GM11168 (cell line): ENCODE measurements around the gene CERS3.

ENCODE experiments used
- in situ Hi-C: fragments of 300-500 bp; cut with MboI; formaldehyde crosslinking; loops from one replicate; pipeline ENCODE4 v1.12.0; 2022; ENCODE audit warnings: low sequenced_read_pairs; ENCODE audit not compliant: unreplicated experiment

Gene CERS3

GRCh38 chr15:100394736-100395440, 133.9 kb downstream of the CERS3 start:
- in situ Hi-C loops, result no loop called here

GRCh38 chr15:100393008-100393407, 135.7 kb downstream of the CERS3 start:
- in situ Hi-C loops, result no loop called here

- in situ Hi-C loops, result no loop called here
Measured at GRCh38 chr15:100385300-100386050, 143.3 kb downstream of the CERS3 start.

GRCh38 chr15:100384108-100384410, 144.7 kb downstream of the CERS3 start:
- in situ Hi-C loops, result no loop called here

GRCh38 chr15:100383302-100384107, 145.2 kb downstream of the CERS3 start:
- in situ Hi-C loops, result no loop called here

- in situ Hi-C loops, result loop anchor here (25.0 kb wide), 1 partner anchor 437 kb away; no protein-coding TSS in a partner anchor
Measured at GRCh38 chr15:100373942-100374341, 154.8 kb downstream of the CERS3 start.

- in situ Hi-C loops, result loop anchor here (25.0 kb wide), 1 partner anchor 436 kb away; no protein-coding TSS in a partner anchor
Measured at GRCh38 chr15:100373120-100373896, 155.4 kb downstream of the CERS3 start.

- in situ Hi-C loops, result loop anchor here (25.0 kb wide), 1 partner anchor 435 kb away; no protein-coding TSS in a partner anchor
Measured at GRCh38 chr15:100372739-100373119, 156.0 kb downstream of the CERS3 start.

GRCh38 chr15:100355342-100355741, 173.4 kb downstream of the CERS3 start:
- in situ Hi-C loops, result loop anchor here (25.0 kb wide), 1 partner anchor 418 kb away; no protein-coding TSS in a partner anchor

- in situ Hi-C loops, result loop anchor here (25.0 kb wide), 1 partner anchor 416 kb away; no protein-coding TSS in a partner anchor
Measured at GRCh38 chr15:100353449-100353848, 175.3 kb downstream of the CERS3 start.

- in situ Hi-C loops, result loop anchor here (25.0 kb wide), 1 partner anchor 413 kb away; no protein-coding TSS in a partner anchor
Measured at GRCh38 chr15:100350434-100351226, 178.1 kb downstream of the CERS3 start.
